Endothelial cell of umbilical vein (primary cell): ENCODE measurements around the gene VMP1. TPM values are rescaled to one million over a fixed set of nuclear protein-coding genes. Genes with fewer than 3 reads are reported as not detected.

Experiments
- BruUV-seq: library from RNA; stranded (reverse); fragments of 400-500 nt; replicated peaks from 2 replicates; lab custom pipeline; 2021; lab: Mats Ljungman, UMichigan
- CTCF ChIA-PET: fragments of 300-600, 350-600 bp; sonication (Branson Sonifier 250); formaldehyde crosslinking; loops from one replicate; lab custom pipeline; 2021; ENCODE audit warnings: antibody characterized with exemption, inconsistent platforms; lab: Charles Lee
- POLR2A ChIA-PET: fragments of 300-600, 350-600 bp; sonication (Branson Sonifier 250); formaldehyde crosslinking; loops from one replicate; lab custom pipeline; 2021; ENCODE audit warnings: antibody characterized with exemption, inconsistent platforms; lab: Charles Lee
- DNase-seq: peaks from one replicate; pipeline ENCODE4 v3.0.0-alpha.2; 2011; ENCODE audit warnings: low read depth, low spot score
- FAIRE-seq: peaks from 2 replicates; lab custom pipeline; 2011; peaks lifted over from hg19 to GRCh38; lab: Jason Lieb, UNC
- H2AFZ ChIP-seq: 2 replicates; pipeline ENCODE4 v1.6.0; 2012; ENCODE audit warnings: low read depth, low read length, control low read depth, inconsistent platforms
- H3K27ac ChIP-seq: 2 replicates; pipeline ENCODE4 v1.5.1; 2011; ENCODE audit warnings: low read depth, mild to moderate bottlenecking, control low read depth, low read length, moderate library complexity; ENCODE audit not compliant: insufficient read depth
- H3K27me3 ChIP-seq, 2 experiments: 2 replicates each; pipeline versions ENCODE4 v1.6.0 to v1.6.1; 2011; ENCODE audit warnings: low read length in 2 of 2, mixed read lengths in 1 of 2; ENCODE audit not compliant: control insufficient read depth in 2 of 2, insufficient read depth in 2 of 2
- H3K36me3 ChIP-seq, 2 experiments: 2 replicates in 1 of 2; 3 replicates in 1 of 2; pipeline ENCODE4 v1.5.1; 2011; ENCODE audit warnings: low read length in 2 of 2, mild to moderate bottlenecking in 1 of 2, moderate library complexity in 1 of 2; ENCODE audit not compliant: control insufficient read depth in 2 of 2, insufficient read depth in 2 of 2; ENCODE audit errors: extremely low read depth in 1 of 2
- H3K4me1 ChIP-seq: 3 replicates; pipeline ENCODE4 v1.5.1; 2011; ENCODE audit warnings: mild to moderate bottlenecking, low read length; ENCODE audit not compliant: control insufficient read depth, insufficient read depth; ENCODE audit errors: extremely low read depth
- H3K4me2 ChIP-seq: 2 replicates; pipeline ENCODE4 v1.6.1; 2011; ENCODE audit warnings: low read length, control low read depth, mixed read lengths; ENCODE audit not compliant: insufficient read depth
- H3K4me3 ChIP-seq, 3 experiments: fragments of 200-600 bp in 1 of 3; sonication (generic), shearing (Covaris generic) in 1 of 3; replicated peaks in 1 of 3; 2 replicates each; pipeline ENCODE4 v1.5.1; 2011 to 2016; ENCODE audit warnings: control low read depth in 3 of 3, low read length in 3 of 3, mild to moderate bottlenecking in 2 of 3, inconsistent platforms in 1 of 3, low read depth in 1 of 3, moderate library complexity in 1 of 3; ENCODE audit not compliant: insufficient read depth in 1 of 3
- H3K79me2 ChIP-seq: 2 replicates; pipeline ENCODE4 v1.6.0; 2012; ENCODE audit warnings: low read length, inconsistent platforms; ENCODE audit not compliant: control insufficient read depth, insufficient read depth
- H3K9ac ChIP-seq: replicated peaks from 2 replicates; pipeline ENCODE3; 2011; ENCODE audit warnings: low read length, control low read depth; ENCODE audit not compliant: insufficient read depth; ENCODE audit errors: extremely low read depth
- H3K9me1 ChIP-seq: replicated peaks from 3 replicates; pipeline ENCODE4 v1.6.0; 2011; ENCODE audit warnings: mild to moderate bottlenecking, low read length; ENCODE audit not compliant: control insufficient read depth, insufficient read depth; ENCODE audit errors: extremely low read depth
- H3K9me3 ChIP-seq: replicated peaks from 2 replicates; pipeline ENCODE4 v1.5.1; 2012; ENCODE audit warnings: low read length, inconsistent platforms; ENCODE audit not compliant: control insufficient read depth, insufficient read depth
- H4K20me1 ChIP-seq: replicated peaks from 2 replicates; pipeline ENCODE3; 2011; ENCODE audit warnings: mild to moderate bottlenecking, low read length; ENCODE audit not compliant: control insufficient read depth, insufficient read depth; ENCODE audit errors: extremely low read depth
- EZH2 ChIP-seq: IDR thresholded peaks from 2 replicates; pipeline ENCODE4 v1.6.1; 2012; ENCODE audit warnings: borderline replicate concordance, low read depth, mild to moderate bottlenecking, moderate library complexity, low read length, inconsistent platforms; ENCODE audit not compliant: severe bottlenecking
- MYC ChIP-seq: IDR thresholded peaks from one replicate; pipeline ENCODE4 v1.6.1; 2011; ENCODE audit warnings: mild to moderate bottlenecking, low read depth, low read length
- dilution Hi-C: fragments of 300-500 bp; cut with MboI; formaldehyde crosslinking; loops from one replicate; pipeline ENCODE4 v1.15.0; 2019; ENCODE audit warnings: low sequenced_read_pairs; ENCODE audit not compliant: extremely low pct_ligation_motif_present
- intact Hi-C: fragments of 100-400 bp; cut with micrococcal nuclease; formaldehyde crosslinking; loops from one replicate; pipeline ENCODE4 v1.10.0; 2022
- polyA plus RNA-seq, 4 experiments: library from polyadenylated mRNA; depleted of rRNA in 3 of 4; stranded (reverse) in 3 of 4; unstranded in 1 of 4; fragments of >200 nt; gene quantifications; 2 replicates each; pipeline versions ENCODE4 v1.2.1 to v1.2.3, GENCODE V29; 2011 to 2012; ENCODE audit warnings: missing spikeins in 1 of 4
- total RNA-seq: library from RNA; stranded (reverse); gene quantifications from 2 replicates; pipeline ENCODE4 v1.2.3, GENCODE V29; 2021
- TF ChIP-seq, protein P1 (sequence below): IDR thresholded peaks from 2 replicates; pipeline ENCODE4 v1.6.1; 2011; ENCODE audit not compliant: insufficient read depth, insufficient read length
- TF ChIP-seq, protein P2 (sequence below), 2 donors: IDR thresholded peaks; 1 replicate in 1 of 2; 2 replicates in 1 of 2; pipeline ENCODE4 v1.5.1; 2011; ENCODE audit warnings: low read length in 2 of 2, mild to moderate bottlenecking in 2 of 2, moderate library complexity in 2 of 2, control low read depth in 1 of 2, inconsistent platforms in 1 of 2, low read depth in 1 of 2; ENCODE audit not compliant: insufficient read depth in 1 of 2; ENCODE audit errors: extremely low read depth in 1 of 2

VMP1 gene
- total and polyA plus RNA-seq, 2 donors (not counting 3 experiments of a cell fraction or from before 2014, with no cell fraction given), result 138 to 270 TPM

DNA sequence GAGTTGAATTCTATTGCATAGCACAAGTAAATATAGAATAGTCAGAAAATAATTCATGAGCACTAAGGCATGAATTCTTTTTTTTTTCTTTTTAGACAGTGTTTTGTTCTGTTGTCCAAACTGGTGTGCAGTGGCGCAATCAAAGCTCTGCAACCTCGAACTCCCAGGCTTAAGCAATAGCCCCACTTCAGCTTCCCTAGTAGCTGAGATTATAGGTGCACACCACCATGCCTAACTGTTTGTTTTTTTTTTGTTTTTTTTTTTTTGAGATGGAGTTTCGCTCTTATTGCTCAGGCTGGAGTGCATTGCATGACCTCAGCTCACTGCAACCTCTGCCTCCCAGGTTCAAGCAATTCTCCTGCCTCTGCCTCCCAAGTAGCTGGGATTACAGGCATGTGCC is 168.7 kb downstream of the VMP1 start:
- H3K27me3 ChIP-seq, result no peaks in the 10 kb centered on the region
- peaks cover 0 to 6% of the 10 kb centered on the region in 2 experiments for H3K36me3 ChIP-seq
- no peaks in the 10 kb centered on the region for H4K20me1 ChIP-seq
- H3K4me2 ChIP-seq, result no peak overlapping the region
- H3K4me3 ChIP-seq, result no peak overlapping the region
- no TSS peak for BruUV-seq
- no peak for TF ChIP-seq EZH2
- TF ChIP-seq MYC, result no peak
- no peak for FAIRE-seq
- H3K9ac ChIP-seq, result no peak overlapping the region
- ChIA-PET CTCF (interaction anchor here (0.8 kb wide), 2 partner anchors 16 kb away, joined by 4 to 5 read pairs; partner anchors contain the start of gene TUBD1), POLR2A (no interaction called here)
- intact Hi-C loops, result no loop called here
- dilution Hi-C loops, result loop anchor here (10.0 kb wide), 1 partner anchor 131 kb away; no protein-coding TSS in a partner anchor
- H3K4me1 ChIP-seq, result no peaks in the 10 kb centered on the region
- H3K79me2 ChIP-seq, result no peaks in the 10 kb centered on the region
- H3K9me1 ChIP-seq, result no peaks in the 10 kb centered on the region
- no peak for DNase-seq
- no peak overlapping the region for H3K27ac ChIP-seq
- H2AFZ ChIP-seq, result no peak overlapping the region
- H3K9me3 ChIP-seq, result no peaks in the 10 kb centered on the region

DNA sequence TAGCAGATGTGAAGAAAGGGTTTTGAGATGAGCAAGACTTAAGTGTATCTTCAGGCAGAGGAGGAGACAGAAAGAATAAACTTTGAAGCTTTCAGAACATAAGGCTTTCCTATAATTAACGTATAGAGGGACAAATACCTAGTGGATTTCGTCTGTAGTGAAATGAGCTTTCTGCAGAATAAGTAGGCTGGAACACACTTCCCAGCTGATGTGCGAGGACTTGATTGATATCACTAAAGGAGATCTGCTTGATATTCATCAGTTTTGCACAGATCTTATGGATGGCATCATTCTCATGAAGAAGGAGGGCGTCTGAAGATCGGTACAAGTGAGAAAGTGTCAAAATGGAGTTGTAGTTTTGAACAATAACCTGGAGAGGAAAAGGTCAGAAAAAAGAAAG is 170.5 kb downstream of the VMP1 start:
- no peak for TF ChIP-seq EZH2
- TF ChIP-seq, protein P1, sequence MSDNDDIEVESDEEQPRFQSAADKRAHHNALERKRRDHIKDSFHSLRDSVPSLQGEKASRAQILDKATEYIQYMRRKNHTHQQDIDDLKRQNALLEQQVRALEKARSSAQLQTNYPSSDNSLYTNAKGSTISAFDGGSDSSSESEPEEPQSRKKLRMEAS, result no peak
- TF ChIP-seq, protein P2, sequence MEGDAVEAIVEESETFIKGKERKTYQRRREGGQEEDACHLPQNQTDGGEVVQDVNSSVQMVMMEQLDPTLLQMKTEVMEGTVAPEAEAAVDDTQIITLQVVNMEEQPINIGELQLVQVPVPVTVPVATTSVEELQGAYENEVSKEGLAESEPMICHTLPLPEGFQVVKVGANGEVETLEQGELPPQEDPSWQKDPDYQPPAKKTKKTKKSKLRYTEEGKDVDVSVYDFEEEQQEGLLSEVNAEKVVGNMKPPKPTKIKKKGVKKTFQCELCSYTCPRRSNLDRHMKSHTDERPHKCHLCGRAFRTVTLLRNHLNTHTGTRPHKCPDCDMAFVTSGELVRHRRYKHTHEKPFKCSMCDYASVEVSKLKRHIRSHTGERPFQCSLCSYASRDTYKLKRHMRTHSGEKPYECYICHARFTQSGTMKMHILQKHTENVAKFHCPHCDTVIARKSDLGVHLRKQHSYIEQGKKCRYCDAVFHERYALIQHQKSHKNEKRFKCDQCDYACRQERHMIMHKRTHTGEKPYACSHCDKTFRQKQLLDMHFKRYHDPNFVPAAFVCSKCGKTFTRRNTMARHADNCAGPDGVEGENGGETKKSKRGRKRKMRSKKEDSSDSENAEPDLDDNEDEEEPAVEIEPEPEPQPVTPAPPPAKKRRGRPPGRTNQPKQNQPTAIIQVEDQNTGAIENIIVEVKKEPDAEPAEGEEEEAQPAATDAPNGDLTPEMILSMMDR (IDR thresholded peaks at IDR 0.05; ENCODE audit: extremely low read depth in 1 of 2, insufficient read depth in 1 of 2, low read depth in 1 of 2, low read length in 2 of 2), result no peak
- CTCF ChIA-PET, result interaction anchor here (1.1 to 1.7 kb wide), 2 partner anchors 8 to 37 kb away, joined by 3 read pairs; no protein-coding TSS in a partner anchor
- Histone ChIP-seq H3K27ac (no peak overlapping the region), H3K4me1 (no peaks in the 10 kb centered on the region), H4K20me1 (no peaks in the 10 kb centered on the region), H2AFZ (no peak overlapping the region), H3K36me3 (peaks cover 0 to 5% of the 10 kb centered on the region in 2 experiments), H3K9ac (no peak overlapping the region), H3K4me3 (no peak overlapping the region), H3K79me2 (no peaks in the 10 kb centered on the region), H3K4me2 (no peak overlapping the region), H3K9me3 (no peaks in the 10 kb centered on the region), H3K27me3 (no peaks in the 10 kb centered on the region), H3K9me1 (no peaks in the 10 kb centered on the region)
- FAIRE-seq (no peak), DNase-seq (no peak)
- BruUV-seq, result no TSS peak
- POLR2A ChIA-PET, result no interaction called here
- dilution Hi-C loops (loop anchor here (10.0 kb wide), 1 partner anchor 133 kb away; no protein-coding TSS in a partner anchor), intact Hi-C loops (no loop called here)
